Activated naive CD4-positive, alpha-beta T cell treated with anti-CD3 and anti-CD28 coated beads, Interleukin-2, amount 10 ng/mL, durations not matched to agents 7 days and 5 days (primary cell): Measurements from ENCODE around the gene CCND1.

ENCODE experiments used
- CTCF ChIA-PET: fragments of 350-600 bp; sonication (Branson Sonifier 250); formaldehyde crosslinking; loops from one replicate; lab custom pipeline; 2021; ENCODE audit warnings: antibody characterized with exemption; lab: Charles Lee
- DNase-seq: peaks from one replicate; pipeline ENCODE4 v3.0.0-alpha.2; 2020
- H3K27ac Mint-ChIP-seq: one replicate; pipeline ENCODE4 v1.8.0; 2021; ENCODE audit warnings: mild to moderate bottlenecking, moderate library complexity, mixed read lengths
- H3K27me3 Mint-ChIP-seq: one replicate; pipeline ENCODE4 v1.8.0; 2021; ENCODE audit warnings: mild to moderate bottlenecking, mixed read lengths
- H3K36me3 Mint-ChIP-seq: one replicate; pipeline ENCODE4 v1.8.0; 2021; ENCODE audit warnings: mixed read lengths
- H3K4me1 Mint-ChIP-seq: one replicate; pipeline ENCODE4 v1.8.0; 2021; ENCODE audit warnings: mixed read lengths
- H3K4me3 Mint-ChIP-seq: one replicate; pipeline ENCODE4 v1.8.0; 2021; ENCODE audit warnings: mild to moderate bottlenecking, moderate library complexity, mixed read lengths
- H3K9me3 Mint-ChIP-seq: one replicate; pipeline ENCODE4 v1.8.0; 2021; ENCODE audit warnings: mixed read lengths

Gene CCND1

GRCh38 chr11:69632900-69633299 lies 8.1 kb upstream of the CCND1 start:
- Mint-ChIP-seq H3K4me1 (peaks cover 11% of the 10 kb centered on the region), H3K36me3 (no peaks in the 10 kb centered on the region), H3K9me3 (peaks cover 8% of the 10 kb centered on the region), H3K4me3 (no peak overlapping the region), H3K27me3 (peaks cover 61% of the 10 kb centered on the region), H3K27ac (no peak overlapping the region)
- DNase-seq = no peak
- CTCF ChIA-PET = no interaction called here

DNA sequence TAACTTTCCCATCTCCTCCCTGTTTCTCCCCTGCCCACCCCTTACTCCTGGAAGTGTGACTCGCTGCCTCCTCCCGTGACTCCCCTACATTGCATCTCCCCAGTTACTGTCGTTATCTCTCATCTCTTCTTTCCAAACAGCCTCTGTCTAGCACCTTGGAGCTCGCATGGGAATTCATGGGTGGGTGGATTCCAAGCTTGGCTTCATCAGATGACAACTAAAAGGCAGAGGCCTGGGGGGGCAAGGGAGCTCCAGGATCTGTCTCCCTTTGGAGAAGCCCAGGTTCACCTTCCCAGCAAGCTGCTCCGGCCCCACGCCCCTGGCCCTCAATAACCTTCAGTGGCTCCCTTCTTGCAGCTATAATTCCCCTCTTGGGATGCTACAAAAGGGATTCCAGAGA lies 6.9 kb upstream of the CCND1 start:
- Mint-ChIP-seq H3K27ac (no peak overlapping the region), H3K4me1 (peaks cover 17% of the 10 kb centered on the region), H3K27me3 (peaks cover 72% of the 10 kb centered on the region), H3K4me3 (no peak overlapping the region), H3K9me3 (peaks cover 8% of the 10 kb centered on the region), H3K36me3 (no peaks in the 10 kb centered on the region)
- CTCF ChIA-PET = interaction anchor here (1.4 kb wide), 1 partner anchor 342 kb away, joined by 4 read pairs; no protein-coding TSS in a partner anchor
- no peak for DNase-seq

DNA sequence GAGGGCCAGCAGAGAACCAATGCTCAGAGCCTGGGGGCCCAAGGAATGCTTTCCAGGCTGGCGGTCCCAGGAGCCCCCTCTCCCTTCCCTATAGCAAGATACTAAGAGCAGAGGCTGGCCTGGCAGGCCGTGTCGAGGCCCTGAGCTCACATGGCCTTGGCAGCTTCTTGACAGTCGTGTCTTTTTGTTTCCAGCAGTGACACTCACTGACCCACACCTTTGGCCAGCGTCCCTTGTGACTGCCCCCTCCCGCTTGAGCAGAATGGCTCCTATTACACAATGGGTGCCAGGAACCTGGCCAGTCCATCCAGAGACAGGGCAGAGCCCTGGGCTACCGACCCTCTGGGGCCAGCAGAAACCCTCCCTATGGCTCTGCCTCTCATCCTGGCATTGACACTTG lies 6.4 kb upstream of the CCND1 start:
- Mint-ChIP-seq H3K27me3 (peaks cover 74% of the 10 kb centered on the region), H3K36me3 (no peaks in the 10 kb centered on the region), H3K4me3 (no peak overlapping the region), H3K4me1 (peaks cover 17% of the 10 kb centered on the region), H3K9me3 (peaks cover 5% of the 10 kb centered on the region), H3K27ac (no peak overlapping the region)
- CTCF ChIA-PET = interaction anchor here (1.4 kb wide), 1 partner anchor 342 kb away, joined by 4 read pairs; no protein-coding TSS in a partner anchor
- no peak for DNase-seq

DNA sequence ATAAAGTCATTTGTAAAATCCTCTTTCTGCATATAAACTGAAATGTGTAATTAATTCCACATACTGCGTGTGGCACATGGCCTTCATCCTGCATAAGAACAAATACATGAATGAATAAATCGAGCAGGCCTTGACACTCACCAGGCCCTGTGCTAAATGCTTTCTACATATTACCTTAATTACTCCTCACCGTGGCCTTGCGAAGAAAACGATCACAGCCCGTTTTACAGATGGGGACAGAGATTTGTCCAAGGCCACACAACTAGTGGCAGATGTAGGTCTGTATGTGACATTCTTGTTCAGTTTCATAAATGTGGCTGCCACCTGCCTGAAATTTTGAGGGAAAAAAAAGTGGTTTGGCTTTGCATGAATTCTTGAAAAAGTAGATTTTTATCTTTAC lies 5.8 kb upstream of the CCND1 start:
- Mint-ChIP-seq H3K9me3 (no peaks in the 10 kb centered on the region), H3K4me1 (peaks cover 17% of the 10 kb centered on the region), H3K27ac (no peak overlapping the region), H3K36me3 (no peaks in the 10 kb centered on the region), H3K27me3 (peaks cover 78% of the 10 kb centered on the region), H3K4me3 (no peak overlapping the region)
- no peak for DNase-seq
- CTCF ChIA-PET = interaction anchor here (1.4 kb wide), 1 partner anchor 343 kb away, joined by 4 read pairs; no protein-coding TSS in a partner anchor

DNA sequence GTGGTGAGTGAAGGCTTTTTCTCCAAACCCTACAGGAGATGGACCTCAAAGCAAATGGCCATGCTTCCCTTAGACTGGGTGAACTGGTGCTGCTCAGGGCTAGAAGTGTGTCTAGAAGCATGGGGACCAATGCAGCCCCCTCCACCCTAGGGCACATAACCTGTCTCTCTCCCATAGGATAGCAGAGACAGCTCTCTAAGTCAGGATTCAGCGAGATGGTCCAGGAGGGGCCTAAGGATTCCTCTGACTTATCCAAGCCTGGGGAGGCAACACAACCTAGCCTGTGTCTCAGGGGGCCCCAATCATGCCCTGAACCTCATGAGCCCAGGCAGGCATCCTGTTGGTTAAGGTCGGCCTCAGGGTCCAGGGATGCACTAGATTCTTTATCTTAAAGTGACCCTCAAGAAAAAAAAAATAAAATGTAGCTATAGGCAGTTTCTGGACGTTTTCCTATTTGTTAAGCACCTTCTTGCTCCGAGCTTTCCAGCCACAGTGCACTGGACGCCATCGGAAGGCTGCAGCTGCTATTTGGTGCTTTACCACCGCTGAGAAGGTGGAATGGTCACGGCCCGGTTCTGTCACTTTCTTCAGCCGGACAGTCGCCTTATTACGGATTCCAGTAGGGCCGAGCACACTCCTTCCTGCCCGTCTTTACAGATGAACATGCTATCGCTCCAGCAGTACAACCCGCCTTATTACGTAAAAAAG lies 5.0 kb upstream of the CCND1 start:
- CTCF ChIA-PET = interaction anchor here (1.4 kb wide), 1 partner anchor 344 kb away, joined by 4 read pairs; no protein-coding TSS in a partner anchor
- Mint-ChIP-seq H3K36me3 (no peaks in the 10 kb centered on the region), H3K27ac (no peak overlapping the region), H3K27me3 (peaks cover 83% of the 10 kb centered on the region), H3K4me1 (peaks cover 22% of the 10 kb centered on the region), H3K4me3 (no peak overlapping the region), H3K9me3 (no peaks in the 10 kb centered on the region)
- no peak for DNase-seq

GRCh38 chr11:69636512-69637197 lies 4.3 kb upstream of the CCND1 start:
- H3K27ac Mint-ChIP-seq = no peak overlapping the region
- no peaks in the 10 kb centered on the region for H3K36me3 Mint-ChIP-seq
- no peak overlapping the region for H3K4me3 Mint-ChIP-seq
- DNase-seq = no peak
- H3K9me3 Mint-ChIP-seq = no peaks in the 10 kb centered on the region
- peaks cover 27% of the 10 kb centered on the region for H3K4me1 Mint-ChIP-seq
- peaks cover 89% of the 10 kb centered on the region for H3K27me3 Mint-ChIP-seq
- CTCF ChIA-PET = no interaction called here

- peak overlapping the region; percentile 67 for H3K27ac Mint-ChIP-seq
- no peak for DNase-seq
- no peaks in the 10 kb centered on the region for H3K9me3 Mint-ChIP-seq
- H3K4me3 Mint-ChIP-seq = no peak overlapping the region
- CTCF ChIA-PET = no interaction called here
- H3K36me3 Mint-ChIP-seq = no peaks in the 10 kb centered on the region
- H3K4me1 Mint-ChIP-seq = peaks cover 27% of the 10 kb centered on the region
- peaks cover 93% of the 10 kb centered on the region for H3K27me3 Mint-ChIP-seq
These were observed 3.6 kb upstream of the CCND1 start for GRCh38 chr11:69637198-69637940.

DNA sequence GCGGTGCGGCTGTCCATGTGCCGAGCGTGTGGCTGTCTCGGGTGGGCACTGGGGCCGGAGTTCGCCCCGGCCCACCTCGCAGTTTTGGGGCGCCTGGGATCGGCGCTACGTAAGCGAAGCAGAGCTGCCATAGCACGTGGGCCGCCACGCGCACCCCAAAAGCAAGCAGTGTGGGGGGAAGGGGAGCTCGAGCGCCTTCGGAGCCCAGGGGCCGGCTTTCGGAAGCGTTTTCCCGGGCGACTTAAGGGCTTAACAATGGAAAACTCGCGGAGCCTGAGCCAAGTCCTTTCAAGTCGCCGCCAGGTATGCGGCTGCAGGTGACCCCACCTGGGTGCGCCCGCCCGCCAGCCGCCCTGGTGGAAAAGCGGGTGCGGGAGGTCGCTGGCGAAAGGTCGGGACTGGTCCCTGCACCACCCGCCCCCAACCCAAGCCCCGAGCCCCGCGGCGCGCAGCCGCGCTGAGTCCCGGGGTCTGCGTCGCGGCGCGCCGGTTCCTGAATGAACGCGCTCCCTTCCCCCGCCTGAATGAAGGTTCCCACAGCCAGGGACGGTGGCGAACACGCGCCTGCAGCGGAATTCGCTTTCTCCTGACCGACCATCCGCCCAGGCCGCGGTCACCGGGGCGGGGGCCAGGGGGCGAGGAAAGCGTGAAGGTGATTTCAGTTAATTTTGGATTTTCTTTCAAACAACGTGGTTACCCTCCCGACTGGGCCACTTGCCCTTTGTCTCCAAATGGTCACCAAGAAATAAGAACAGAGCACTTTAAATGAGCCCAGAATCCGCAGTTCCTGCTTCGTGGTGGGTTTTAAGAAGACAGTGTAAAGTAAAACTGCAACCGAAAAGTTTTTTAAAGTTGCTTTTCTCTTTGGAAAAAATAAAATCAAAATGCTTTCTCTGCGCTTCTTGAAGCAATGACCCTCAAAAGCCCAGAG lies 2.8 kb upstream of the CCND1 start:
- DNase-seq = no peak
- peak overlapping the region; percentile 64 for H3K27ac Mint-ChIP-seq
- H3K9me3 Mint-ChIP-seq = no peaks in the 10 kb centered on the region
- CTCF ChIA-PET = no interaction called here
- no peaks in the 10 kb centered on the region for H3K36me3 Mint-ChIP-seq
- no peak overlapping the region for H3K4me3 Mint-ChIP-seq
- H3K27me3 Mint-ChIP-seq = peaks cover 93% of the 10 kb centered on the region
- peaks cover 27% of the 10 kb centered on the region for H3K4me1 Mint-ChIP-seq

DNA sequence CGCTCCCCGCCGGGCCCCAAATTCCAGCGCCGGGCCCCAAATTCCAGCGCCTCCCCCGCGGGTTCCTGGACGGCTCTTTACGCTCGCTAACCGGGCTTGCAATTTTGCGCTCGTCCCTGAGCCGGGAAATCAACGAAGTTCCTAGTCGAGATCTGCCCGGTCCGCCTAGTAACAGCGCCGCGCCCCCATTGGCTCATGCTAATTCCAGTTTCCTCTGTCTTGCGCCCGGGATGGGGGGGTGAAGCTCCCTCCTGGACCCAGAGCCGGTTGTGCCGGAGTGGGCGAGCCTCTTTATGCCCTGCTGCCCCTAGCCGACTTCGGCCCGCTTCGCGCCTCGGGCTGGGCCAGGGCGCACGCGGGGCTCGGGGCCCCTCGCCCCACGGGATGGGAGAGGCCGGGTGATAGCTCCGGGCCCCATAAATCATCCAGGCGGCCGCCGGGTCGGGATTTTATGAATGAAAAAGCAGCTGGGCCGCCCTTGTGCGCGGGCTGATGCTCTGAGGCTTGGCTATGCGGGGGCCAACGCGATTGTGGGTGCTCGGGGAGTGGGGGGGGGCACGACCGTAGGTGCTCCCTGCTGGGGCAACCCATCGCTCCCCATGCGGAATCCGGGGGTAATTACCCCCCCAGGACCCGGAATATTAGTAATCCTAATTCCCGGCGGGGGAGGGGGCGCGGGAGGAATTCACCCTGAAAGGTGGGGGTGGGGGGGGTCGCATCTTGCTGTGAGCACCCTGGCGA lies 1.8 kb upstream of the CCND1 start:
- no peak for DNase-seq
- H3K4me3 Mint-ChIP-seq = no peak overlapping the region
- peaks cover 27% of the 10 kb centered on the region for H3K4me1 Mint-ChIP-seq
- no peaks in the 10 kb centered on the region for H3K9me3 Mint-ChIP-seq
- H3K27me3 Mint-ChIP-seq = peaks cover 93% of the 10 kb centered on the region
- H3K36me3 Mint-ChIP-seq = no peaks in the 10 kb centered on the region
- CTCF ChIA-PET = interaction anchor here (1.0 kb wide), 1 partner anchor 347 kb away, joined by 4 read pairs; no protein-coding TSS in a partner anchor
- no peak overlapping the region for H3K27ac Mint-ChIP-seq

DNA sequence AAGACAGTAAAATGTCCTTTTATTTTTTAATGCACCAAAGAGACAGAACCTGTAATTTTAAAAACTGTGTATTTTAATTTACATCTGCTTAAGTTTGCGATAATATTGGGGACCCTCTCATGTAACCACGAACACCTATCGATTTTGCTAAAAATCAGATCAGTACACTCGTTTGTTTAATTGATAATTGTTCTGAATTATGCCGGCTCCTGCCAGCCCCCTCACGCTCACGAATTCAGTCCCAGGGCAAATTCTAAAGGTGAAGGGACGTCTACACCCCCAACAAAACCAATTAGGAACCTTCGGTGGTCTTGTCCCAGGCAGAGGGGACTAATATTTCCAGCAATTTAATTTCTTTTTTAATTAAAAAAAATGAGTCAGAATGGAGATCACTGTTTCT lies 1.1 kb upstream of the CCND1 start:
- no peak for DNase-seq
- H3K9me3 Mint-ChIP-seq = no peaks in the 10 kb centered on the region
- no peaks in the 10 kb centered on the region for H3K36me3 Mint-ChIP-seq
- CTCF ChIA-PET = interaction anchor here (1.0 kb wide), 1 partner anchor 347 kb away, joined by 4 read pairs; no protein-coding TSS in a partner anchor
- peaks cover 86% of the 10 kb centered on the region for H3K27me3 Mint-ChIP-seq
- H3K4me1 Mint-ChIP-seq = peaks cover 27% of the 10 kb centered on the region
- H3K4me3 Mint-ChIP-seq = no peak overlapping the region
- no peak overlapping the region for H3K27ac Mint-ChIP-seq

GRCh38 chr11:69640260-69640994 lies 529 bp upstream of the CCND1 start:
- Mint-ChIP-seq H3K27me3 (peaks cover 82% of the 10 kb centered on the region), H3K9me3 (no peaks in the 10 kb centered on the region), H3K36me3 (no peaks in the 10 kb centered on the region), H3K4me1 (peaks cover 27% of the 10 kb centered on the region), H3K27ac (peak overlapping the region; percentile 42), H3K4me3 (no peak overlapping the region)
- CTCF ChIA-PET = no interaction called here
- DNase-seq = no peak

GRCh38 chr11:69641681-69642548 lies 959 bp downstream of the CCND1 start:
- Mint-ChIP-seq H3K27ac (no peak overlapping the region), H3K27me3 (peaks cover 73% of the 10 kb centered on the region), H3K9me3 (no peaks in the 10 kb centered on the region), H3K36me3 (no peaks in the 10 kb centered on the region), H3K4me1 (peaks cover 23% of the 10 kb centered on the region), H3K4me3 (peak overlapping the region; percentile 71)
- CTCF ChIA-PET = interaction anchor here (1.0 to 3.3 kb wide), 3 partner anchors 18 to 541 kb away, joined by 3 to 9 read pairs (median 9); no protein-coding TSS in a partner anchor
- no peak for DNase-seq
